K562 (cell line): Measurements from ENCODE around the gene SPIRE1. TPM values are rescaled to one million over a fixed set of nuclear protein-coding genes. Genes with fewer than 3 reads are reported as not detected.

Source experiments
- DDX20 ChIP-seq: fragments of 450-650 bp; IDR thresholded peaks from 2 replicates; pipeline ENCODE4 v1.6.1; 2016; ENCODE audit warnings: missing genetic modification characterization, low read depth, mild to moderate bottlenecking, missing compliant biosample characterization, moderate library complexity
- MEF2A ChIP-seq: IDR thresholded peaks from 2 replicates; pipeline ENCODE4 v1.6.1; 2011; ENCODE audit warnings: low read depth, mild to moderate bottlenecking, low read length, moderate library complexity; ENCODE audit not compliant: control insufficient read depth
- PHB ChIP-seq: fragments of 250-450 bp; sonication (Bioruptor Pico); IDR thresholded peaks from 2 replicates; pipeline ENCODE4 v1.5.0; 2021
- TFAM ChIP-seq: fragments of 250-450 bp; sonication (Bioruptor Pico); conservative IDR thresholded peaks from 2 replicates; pipeline ENCODE4 v1.5.0; 2021; ENCODE audit warnings: mild to moderate bottlenecking, moderate library complexity
- ZBTB17 ChIP-seq: fragments of 450-650 bp; formaldehyde crosslinking; IDR thresholded peaks from 2 replicates; pipeline ENCODE4 v1.4.0; 2020; ENCODE audit warnings: mild to moderate bottlenecking
- ZNF133 ChIP-seq: fragments of 250-450 bp; sonication (Bioruptor Pico); IDR thresholded peaks from 2 replicates; pipeline ENCODE4 v1.4.0; 2020; ENCODE audit warnings: mild to moderate bottlenecking
- polyA plus RNA-seq, 8 experiments: library from polyadenylated mRNA; depleted of rRNA in 4 of 8; stranded (reverse) in 5 of 8; unstranded in 3 of 8; fragments of >200 nt; fragmentation: Nextera tagmentation in 2 of 8; fragmentation: Illumina TruSeq in 1 of 8; extraction: Ambion mirVana in 2 of 8; extraction: Trizol in 1 of 8; gene quantifications; 2 replicates each; pipeline versions ENCODE4 v1.2.1 to v1.2.3, GENCODE V29; 2011 to 2014; ENCODE audit warnings: inconsistent platforms in 1 of 8, missing spikeins in 1 of 8
- total RNA-seq, 7 experiments: library from RNA; depleted of rRNA in 6 of 7; stranded (reverse); fragments of >200 nt in 6 of 7; fragmentation: Illumina TruSeq in 2 of 7; extraction: Trizol in 2 of 7; gene quantifications; 2 replicates each; pipeline versions ENCODE4 v1.2.1 to v1.2.3, GENCODE V29; 2011 to 2021; ENCODE audit warnings: low replicate concordance in 1 of 7
- TF ChIP-seq, protein P1 (sequence below): fragments of 200-800 bp; sonication (Bioruptor generic); IDR thresholded peaks from 2 replicates; pipeline ENCODE4 v1.6.1; 2017; ENCODE audit warnings: missing genetic modification characterization, missing compliant biosample characterization
- TF ChIP-seq, protein P2 (sequence below), 2 experiments: fragments of 450-650 bp in 1 of 2; sonication (generic) in 1 of 2; formaldehyde crosslinking in 1 of 2; IDR thresholded peaks in 1 of 2; conservative IDR thresholded peaks in 1 of 2; 2 replicates each; pipeline versions ENCODE4 v1.6.1 to v1.8.1; 2016 to 2023; ENCODE audit warnings: mild to moderate bottlenecking in 2 of 2, moderate library complexity in 2 of 2, inconsistent platforms in 1 of 2, missing genetic modification reagents in 1 of 2
- TF ChIP-seq, protein P3 (sequence below): fragments of 450-650 bp; IDR thresholded peaks from 2 replicates; pipeline ENCODE4 v1.6.1; 2016

Gene SPIRE1
- total and polyA plus RNA-seq, 9 of the 15 experiments (the other 6 are each of a cell fraction or from before 2014, with no cell fraction given), result 2.9 to 14.0 (median 10.2) TPM

DNA sequence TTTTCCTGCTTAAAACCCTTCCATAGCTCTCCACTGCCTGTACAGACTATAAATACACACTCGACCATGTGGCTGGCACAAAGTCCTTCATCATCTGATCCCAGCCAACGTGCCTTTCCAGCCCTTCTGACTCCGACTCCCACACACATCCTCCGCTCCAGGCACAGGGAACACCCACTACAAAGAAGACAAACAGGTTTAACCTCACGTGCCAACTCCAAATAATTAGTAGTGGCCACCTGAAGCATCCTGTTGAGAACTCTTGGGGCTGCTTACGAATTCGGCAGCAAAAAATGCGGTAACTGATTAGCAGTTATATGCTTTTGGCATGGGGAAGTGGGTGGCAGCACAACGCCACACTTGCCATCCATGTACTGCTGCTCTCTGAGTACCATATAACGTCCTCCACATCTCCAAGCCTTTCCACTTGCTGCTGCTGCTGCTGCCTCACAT is 12.1 kb downstream of the SPIRE1 start (continued):
- TF ChIP-seq, protein P1, sequence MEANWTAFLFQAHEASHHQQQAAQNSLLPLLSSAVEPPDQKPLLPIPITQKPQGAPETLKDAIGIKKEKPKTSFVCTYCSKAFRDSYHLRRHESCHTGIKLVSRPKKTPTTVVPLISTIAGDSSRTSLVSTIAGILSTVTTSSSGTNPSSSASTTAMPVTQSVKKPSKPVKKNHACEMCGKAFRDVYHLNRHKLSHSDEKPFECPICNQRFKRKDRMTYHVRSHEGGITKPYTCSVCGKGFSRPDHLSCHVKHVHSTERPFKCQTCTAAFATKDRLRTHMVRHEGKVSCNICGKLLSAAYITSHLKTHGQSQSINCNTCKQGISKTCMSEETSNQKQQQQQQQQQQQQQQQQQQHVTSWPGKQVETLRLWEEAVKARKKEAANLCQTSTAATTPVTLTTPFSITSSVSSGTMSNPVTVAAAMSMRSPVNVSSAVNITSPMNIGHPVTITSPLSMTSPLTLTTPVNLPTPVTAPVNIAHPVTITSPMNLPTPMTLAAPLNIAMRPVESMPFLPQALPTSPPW, result no peak
- no peak for TF ChIP-seq PHB (CRISPR knock-in tag)
- no peak for TF ChIP-seq ZBTB17 (CRISPR knock-in tag)
- no peak for TF ChIP-seq DDX20 (tag)
- TF ChIP-seq, protein P2, sequence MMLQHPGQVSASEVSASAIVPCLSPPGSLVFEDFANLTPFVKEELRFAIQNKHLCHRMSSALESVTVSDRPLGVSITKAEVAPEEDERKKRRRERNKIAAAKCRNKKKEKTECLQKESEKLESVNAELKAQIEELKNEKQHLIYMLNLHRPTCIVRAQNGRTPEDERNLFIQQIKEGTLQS (IDR thresholded peaks at IDR 0.05), result no peak
- TF ChIP-seq, protein P2 (CRISPR knock-in tag; conservative IDR thresholded peaks at IDR 0.05), result no peak
- TF ChIP-seq ZNF133 (CRISPR knock-in tag), result no peak
- TF ChIP-seq TFAM (CRISPR knock-in tag), result no peak
- TF ChIP-seq, protein P3, sequence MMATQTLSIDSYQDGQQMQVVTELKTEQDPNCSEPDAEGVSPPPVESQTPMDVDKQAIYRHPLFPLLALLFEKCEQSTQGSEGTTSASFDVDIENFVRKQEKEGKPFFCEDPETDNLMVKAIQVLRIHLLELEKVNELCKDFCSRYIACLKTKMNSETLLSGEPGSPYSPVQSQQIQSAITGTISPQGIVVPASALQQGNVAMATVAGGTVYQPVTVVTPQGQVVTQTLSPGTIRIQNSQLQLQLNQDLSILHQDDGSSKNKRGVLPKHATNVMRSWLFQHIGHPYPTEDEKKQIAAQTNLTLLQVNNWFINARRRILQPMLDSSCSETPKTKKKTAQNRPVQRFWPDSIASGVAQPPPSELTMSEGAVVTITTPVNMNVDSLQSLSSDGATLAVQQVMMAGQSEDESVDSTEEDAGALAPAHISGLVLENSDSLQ, result no peak
- no peak for TF ChIP-seq MEF2A
- TF ChIP-seq, all 486 proteins: peak for 0
